Epithelial cell of proximal tubule (primary cell): ENCODE data around the gene ASIC4. TPM values are rescaled to one million over a fixed set of nuclear protein-coding genes. Genes with fewer than 3 reads are reported as not detected.

ENCODE experiments used
- DNase-seq: peaks from one replicate; pipeline ENCODE4 v3.0.0-alpha.2; 2011; ENCODE audit warnings: low read depth
- H3K4me3 ChIP-seq: 2 replicates; pipeline ENCODE4 v1.5.1; 2011; ENCODE audit warnings: low read depth, mild to moderate bottlenecking, low read length
- total RNA-seq: library from RNA; depleted of rRNA; stranded (reverse); fragments of >200 nt; gene quantifications from 2 replicates; pipeline ENCODE4 v1.2.3, GENCODE V29; 2015
- TF ChIP-seq, protein P1 (sequence below): conservative IDR thresholded peaks from 2 replicates; pipeline ENCODE4 v1.5.1; 2012; ENCODE audit warnings: low read depth, mild to moderate bottlenecking, low read length

ASIC4 gene
- total RNA-seq, 1 donor from 2014 or later, result not detected

DNA sequence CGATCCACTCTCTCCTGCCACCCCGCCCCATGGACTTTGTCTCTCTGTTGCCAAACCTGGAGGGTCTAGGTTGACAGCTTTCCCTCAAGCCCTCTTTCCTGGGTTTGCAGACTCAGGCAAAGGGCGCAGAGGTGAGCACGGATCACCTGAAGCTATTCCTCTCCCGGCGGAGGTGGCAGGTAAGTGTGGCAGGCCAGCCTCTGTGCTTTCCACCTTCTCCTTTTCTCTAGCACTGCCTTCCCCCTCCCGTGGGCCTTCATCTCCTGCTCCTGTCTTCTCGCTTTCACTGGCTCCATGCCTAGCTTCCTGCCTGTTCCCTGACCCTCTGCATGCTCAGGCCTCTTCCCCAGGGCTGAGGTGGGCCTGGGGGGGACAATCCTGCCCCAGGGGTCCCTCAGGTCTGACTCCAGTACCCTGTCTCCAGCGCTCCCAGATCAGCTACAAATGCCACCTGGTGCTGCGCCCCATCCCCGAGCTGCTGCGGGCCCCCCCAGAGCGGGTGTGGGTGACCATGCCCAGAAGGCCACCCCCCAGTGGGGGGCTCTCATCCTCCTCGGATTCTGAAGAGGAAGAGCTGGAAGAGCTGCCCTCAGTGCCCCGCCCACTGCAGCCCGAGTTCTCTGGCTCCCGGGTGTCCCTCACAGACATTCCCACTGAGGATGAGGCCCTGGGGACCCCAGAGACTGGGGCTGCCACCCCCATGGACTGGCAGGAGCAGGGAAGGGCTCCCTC lies 31.4 kb upstream of the ASIC4 start:
- no peak for DNase-seq
- H3K4me3 ChIP-seq, result no peak overlapping the region
- TF ChIP-seq, protein P1, sequence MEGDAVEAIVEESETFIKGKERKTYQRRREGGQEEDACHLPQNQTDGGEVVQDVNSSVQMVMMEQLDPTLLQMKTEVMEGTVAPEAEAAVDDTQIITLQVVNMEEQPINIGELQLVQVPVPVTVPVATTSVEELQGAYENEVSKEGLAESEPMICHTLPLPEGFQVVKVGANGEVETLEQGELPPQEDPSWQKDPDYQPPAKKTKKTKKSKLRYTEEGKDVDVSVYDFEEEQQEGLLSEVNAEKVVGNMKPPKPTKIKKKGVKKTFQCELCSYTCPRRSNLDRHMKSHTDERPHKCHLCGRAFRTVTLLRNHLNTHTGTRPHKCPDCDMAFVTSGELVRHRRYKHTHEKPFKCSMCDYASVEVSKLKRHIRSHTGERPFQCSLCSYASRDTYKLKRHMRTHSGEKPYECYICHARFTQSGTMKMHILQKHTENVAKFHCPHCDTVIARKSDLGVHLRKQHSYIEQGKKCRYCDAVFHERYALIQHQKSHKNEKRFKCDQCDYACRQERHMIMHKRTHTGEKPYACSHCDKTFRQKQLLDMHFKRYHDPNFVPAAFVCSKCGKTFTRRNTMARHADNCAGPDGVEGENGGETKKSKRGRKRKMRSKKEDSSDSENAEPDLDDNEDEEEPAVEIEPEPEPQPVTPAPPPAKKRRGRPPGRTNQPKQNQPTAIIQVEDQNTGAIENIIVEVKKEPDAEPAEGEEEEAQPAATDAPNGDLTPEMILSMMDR, result no peak

DNA sequence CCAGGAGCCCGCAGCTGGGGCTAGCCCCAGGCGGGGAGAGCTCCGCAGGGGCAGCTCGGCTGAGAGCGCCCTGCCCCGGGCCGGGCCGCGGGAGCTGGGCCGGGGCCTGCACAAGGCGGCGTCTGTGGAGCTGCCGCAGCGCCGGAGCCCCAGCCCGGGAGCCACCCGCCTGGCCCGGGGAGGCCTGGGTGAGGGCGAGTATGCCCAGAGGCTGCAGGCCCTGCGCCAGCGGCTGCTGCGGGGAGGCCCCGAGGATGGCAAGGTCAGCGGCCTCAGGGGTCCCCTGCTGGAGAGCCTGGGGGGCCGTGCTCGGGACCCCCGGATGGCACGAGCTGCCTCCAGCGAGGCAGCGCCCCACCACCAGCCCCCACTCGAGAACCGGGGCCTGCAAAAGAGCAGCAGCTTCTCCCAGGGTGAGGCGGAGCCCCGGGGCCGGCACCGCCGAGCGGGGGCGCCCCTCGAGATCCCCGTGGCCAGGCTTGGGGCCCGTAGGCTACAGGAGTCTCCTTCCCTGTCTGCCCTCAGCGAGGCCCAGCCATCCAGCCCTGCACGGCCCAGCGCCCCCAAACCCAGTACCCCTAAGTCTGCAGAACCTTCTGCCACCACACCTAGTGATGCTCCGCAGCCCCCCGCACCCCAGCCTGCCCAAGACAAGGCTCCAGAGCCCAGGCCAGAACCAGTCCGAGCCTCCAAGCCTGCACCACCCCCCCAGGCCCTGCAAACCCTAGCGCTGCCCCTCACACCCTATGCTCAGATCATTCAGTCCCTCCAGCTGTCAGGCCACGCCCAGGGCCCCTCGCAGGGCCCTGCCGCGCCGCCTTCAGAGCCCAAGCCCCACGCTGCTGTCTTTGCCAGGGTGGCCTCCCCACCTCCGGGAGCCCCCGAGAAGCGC lies 30.6 kb upstream of the ASIC4 start:
- TF ChIP-seq, protein P1, result no peak
- no peak overlapping the region for H3K4me3 ChIP-seq
- DNase-seq, result no peak

DNA sequence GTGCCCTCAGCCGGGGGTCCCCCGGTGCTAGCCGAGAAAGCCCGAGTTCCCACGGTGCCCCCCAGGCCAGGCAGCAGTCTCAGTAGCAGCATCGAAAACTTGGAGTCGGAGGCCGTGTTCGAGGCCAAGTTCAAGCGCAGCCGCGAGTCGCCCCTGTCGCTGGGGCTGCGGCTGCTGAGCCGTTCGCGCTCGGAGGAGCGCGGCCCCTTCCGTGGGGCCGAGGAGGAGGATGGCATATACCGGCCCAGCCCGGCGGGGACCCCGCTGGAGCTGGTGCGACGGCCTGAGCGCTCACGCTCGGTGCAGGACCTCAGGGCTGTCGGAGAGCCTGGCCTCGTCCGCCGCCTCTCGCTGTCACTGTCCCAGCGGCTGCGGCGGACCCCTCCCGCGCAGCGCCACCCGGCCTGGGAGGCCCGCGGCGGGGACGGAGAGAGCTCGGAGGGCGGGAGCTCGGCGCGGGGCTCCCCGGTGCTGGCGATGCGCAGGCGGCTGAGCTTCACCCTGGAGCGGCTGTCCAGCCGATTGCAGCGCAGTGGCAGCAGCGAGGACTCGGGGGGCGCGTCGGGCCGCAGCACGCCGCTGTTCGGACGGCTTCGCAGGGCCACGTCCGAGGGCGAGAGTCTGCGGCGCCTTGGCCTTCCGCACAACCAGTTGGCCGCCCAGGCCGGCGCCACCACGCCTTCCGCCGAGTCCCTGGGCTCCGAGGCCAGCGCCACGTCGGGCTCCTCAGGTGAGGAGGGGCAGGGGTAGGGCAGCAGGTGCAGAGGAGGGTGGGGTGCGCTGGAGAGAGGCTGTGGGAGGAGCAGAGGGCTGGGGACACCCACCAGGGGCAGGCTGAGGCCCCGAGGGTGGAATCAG lies 29.7 kb upstream of the ASIC4 start:
- no peak overlapping the region for H3K4me3 ChIP-seq
- no peak for DNase-seq
- TF ChIP-seq, protein P1, result no peak

DNA sequence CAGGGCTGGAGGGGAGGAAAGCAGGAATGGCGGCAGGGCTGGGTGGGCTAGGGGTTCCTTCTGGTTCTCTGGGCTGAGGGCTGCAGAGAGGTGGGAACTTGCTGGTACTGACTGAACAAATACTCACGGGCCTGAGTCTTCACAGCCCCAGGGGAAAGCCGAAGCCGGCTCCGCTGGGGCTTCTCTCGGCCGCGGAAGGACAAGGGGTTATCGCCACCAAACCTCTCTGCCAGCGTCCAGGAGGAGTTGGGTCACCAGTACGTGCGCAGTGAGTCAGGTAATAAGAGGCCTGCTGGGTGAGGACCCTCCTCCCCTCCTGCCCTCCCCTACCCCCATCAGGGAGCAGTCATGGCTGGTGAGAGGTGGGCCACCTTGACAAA lies 29.1 kb upstream of the ASIC4 start:
- no peak for DNase-seq
- TF ChIP-seq, protein P1, result no peak
- H3K4me3 ChIP-seq, result no peak overlapping the region

DNA sequence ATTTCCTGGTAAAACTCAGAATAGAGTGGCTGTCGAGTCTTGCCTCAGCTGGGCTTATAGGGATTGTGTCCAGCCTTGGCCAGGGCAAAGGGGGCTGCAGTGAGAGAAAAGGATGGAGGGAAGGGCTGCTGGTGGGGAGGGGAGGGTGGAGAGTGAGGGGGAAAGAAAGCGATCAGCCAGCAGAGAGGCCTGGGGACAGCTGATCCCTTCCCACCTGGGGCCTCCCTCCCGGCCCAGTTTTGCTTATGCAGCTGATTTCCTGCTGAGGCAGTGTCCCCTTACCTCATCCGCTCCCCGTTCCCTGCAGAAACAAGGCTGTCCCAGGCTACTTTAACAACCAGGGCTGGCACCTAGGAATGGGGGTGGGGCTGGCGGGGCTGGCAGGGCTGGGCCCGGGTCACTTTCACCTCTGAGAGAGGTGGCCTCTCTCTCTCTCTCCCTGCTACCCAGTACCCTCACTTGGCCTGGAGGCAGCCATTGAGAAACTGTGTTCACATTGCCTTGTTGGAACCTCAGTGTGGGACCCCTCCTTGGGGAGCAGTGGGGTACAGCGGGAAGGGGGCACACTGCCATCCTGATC lies 27.8 kb upstream of the ASIC4 start:
- DNase-seq, result no peak
- H3K4me3 ChIP-seq, result no peak overlapping the region
- TF ChIP-seq, protein P1, result no peak

DNA sequence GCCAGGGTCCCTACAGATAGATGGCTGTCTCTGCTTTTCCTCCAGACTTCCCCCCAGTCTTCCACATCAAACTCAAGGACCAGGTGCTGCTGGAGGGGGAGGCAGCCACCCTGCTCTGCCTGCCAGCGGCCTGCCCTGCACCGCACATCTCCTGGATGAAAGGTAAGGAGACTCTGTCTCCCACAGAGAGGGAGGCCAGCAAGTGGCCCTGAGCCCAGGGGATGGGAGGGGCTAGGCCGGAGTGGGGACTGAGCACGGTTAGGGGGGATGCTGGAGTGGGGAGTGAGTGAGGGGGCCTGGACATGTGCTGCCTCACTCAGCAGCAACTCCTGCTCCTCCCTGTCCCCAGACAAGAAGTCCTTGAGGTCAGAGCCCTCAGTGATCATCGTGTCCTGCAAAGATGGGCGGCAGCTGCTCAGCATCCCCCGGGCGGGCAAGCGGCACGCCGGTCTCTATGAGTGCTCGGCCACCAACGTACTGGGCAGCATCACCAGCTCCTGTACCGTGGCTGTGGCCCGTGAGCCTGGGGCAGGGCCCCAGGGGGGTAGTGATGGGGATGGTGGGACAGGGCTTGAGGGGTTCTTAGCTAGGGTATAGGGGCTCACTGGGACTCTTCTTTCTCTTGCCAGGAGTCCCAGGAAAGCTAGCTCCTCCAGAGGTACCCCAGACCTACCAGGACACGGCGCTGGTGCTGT lies 26.0 kb upstream of the ASIC4 start:
- TF ChIP-seq, protein P1, result no peak
- H3K4me3 ChIP-seq, result no peak overlapping the region
- DNase-seq, result no peak
